Gastrocnemius medialis (tissue), 4 donors: Measurements from ENCODE around the gene OR52K1.
"Not testable (repeated sequence)": the region's sequence is repeated elsewhere in the genome, so short reads cannot be mapped to it uniquely, and the experiment has no call there.

ENCODE experiments used
- CTCF ChIP-seq, 5 experiments: fragments of 450-650 bp in 3 of 5; fragments of 200-600 bp in 2 of 5; sonication (generic) in 2 of 5; IDR thresholded peaks in 4 of 5; conservative IDR thresholded peaks in 1 of 5; 1 replicate in 4 of 5; 2 replicates in 1 of 5; pipeline ENCODE4 v1.5.1; 2016 to 2019; ENCODE audit warnings: antibody characterized with exemption in 5 of 5, mild to moderate bottlenecking in 3 of 5, moderate library complexity in 3 of 5
- POLR2A ChIP-seq, 2 donors: fragments of 450-650 bp; IDR thresholded peaks; one replicate each; pipeline ENCODE4 v1.6.1; 2017; ENCODE audit warnings: antibody characterized with exemption in 2 of 2, mild to moderate bottlenecking in 2 of 2, moderate library complexity in 2 of 2

GRCh38 chr11:4531686-4532085, 49.2 kb downstream of the OR52K1 start:
- TF ChIP-seq CTCF (IDR thresholded peaks at IDR 0.05 in 4 of 5, conservative IDR thresholded peaks at IDR 0.05 in 1 of 5); POLR2A (IDR thresholded peaks at IDR 0.05): not testable (repeated sequence)
